Lower leg skin (tissue), 3 donors: ENCODE results near the gene DPP6.

Source experiments
- CTCF ChIP-seq, 3 donors: fragments of 450-650 bp; IDR thresholded peaks; one replicate each; pipeline ENCODE4 v1.5.1; 2016; ENCODE audit warnings: antibody characterized with exemption in 3 of 3, mild to moderate bottlenecking in 3 of 3, moderate library complexity in 2 of 3
- POLR2A ChIP-seq, 2 donors: fragments of 450-650 bp; IDR thresholded peaks; one replicate each; pipeline ENCODE4 v1.6.1; 2016 to 2017; ENCODE audit warnings: antibody characterized with exemption in 2 of 2, mild to moderate bottlenecking in 1 of 2, moderate library complexity in 1 of 2

GRCh38 chr7:154598864-154599263 lies 546.7 kb downstream of the DPP6 start:
- TF ChIP-seq CTCF (IDR thresholded peaks at IDR 0.05) (no peak), POLR2A (IDR thresholded peaks at IDR 0.05) (no peak)
